GM13977 (cell line): ENCODE results near the gene CSNK2A1.

Source experiments
- DNase-seq: peaks from one replicate; pipeline ENCODE4 v3.0.0; 2012; ENCODE audit warnings: low spot score
- in situ Hi-C: fragments of 300-500 bp; cut with MboI; formaldehyde crosslinking; loops from one replicate; pipeline ENCODE4 v1.12.0; 2022; ENCODE audit warnings: low sequenced_read_pairs, low pct_unique_long_range_greater_than_20kb, mixed read lengths, inconsistent platforms; ENCODE audit not compliant: unreplicated experiment
- TF ChIP-seq, protein P1 (sequence below): IDR thresholded peaks from 2 replicates; pipeline ENCODE4 v1.5.1; 2012; ENCODE audit warnings: mild to moderate bottlenecking, control low read depth; ENCODE audit not compliant: insufficient read depth; ENCODE audit errors: extremely low read depth, missing control alignments

Gene CSNK2A1

DNA sequence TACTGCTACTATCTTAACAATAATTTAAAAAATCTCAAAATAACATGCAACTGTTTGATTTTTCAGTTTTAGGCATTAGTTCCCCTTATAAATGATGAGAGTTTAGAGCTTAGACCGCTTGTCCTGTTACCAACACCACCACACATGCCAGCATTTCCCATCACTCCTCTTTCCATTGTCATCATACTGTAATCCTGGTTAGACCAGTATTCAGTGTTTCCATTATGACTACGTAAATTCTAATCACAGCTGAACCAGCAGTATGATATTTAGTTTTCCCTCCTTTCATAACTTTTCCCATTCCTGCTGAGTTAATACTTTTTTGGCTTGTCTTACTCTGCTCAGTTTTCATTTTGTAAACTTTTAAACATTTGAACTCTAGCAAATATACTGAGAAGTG lies 69.0 kb downstream of the CSNK2A1 start:
- in situ Hi-C loops, result loop anchor here (10.0 kb wide), 1 partner anchor 120 kb away; no protein-coding TSS in a partner anchor
- DNase-seq, result no peak
- TF ChIP-seq, protein P1, sequence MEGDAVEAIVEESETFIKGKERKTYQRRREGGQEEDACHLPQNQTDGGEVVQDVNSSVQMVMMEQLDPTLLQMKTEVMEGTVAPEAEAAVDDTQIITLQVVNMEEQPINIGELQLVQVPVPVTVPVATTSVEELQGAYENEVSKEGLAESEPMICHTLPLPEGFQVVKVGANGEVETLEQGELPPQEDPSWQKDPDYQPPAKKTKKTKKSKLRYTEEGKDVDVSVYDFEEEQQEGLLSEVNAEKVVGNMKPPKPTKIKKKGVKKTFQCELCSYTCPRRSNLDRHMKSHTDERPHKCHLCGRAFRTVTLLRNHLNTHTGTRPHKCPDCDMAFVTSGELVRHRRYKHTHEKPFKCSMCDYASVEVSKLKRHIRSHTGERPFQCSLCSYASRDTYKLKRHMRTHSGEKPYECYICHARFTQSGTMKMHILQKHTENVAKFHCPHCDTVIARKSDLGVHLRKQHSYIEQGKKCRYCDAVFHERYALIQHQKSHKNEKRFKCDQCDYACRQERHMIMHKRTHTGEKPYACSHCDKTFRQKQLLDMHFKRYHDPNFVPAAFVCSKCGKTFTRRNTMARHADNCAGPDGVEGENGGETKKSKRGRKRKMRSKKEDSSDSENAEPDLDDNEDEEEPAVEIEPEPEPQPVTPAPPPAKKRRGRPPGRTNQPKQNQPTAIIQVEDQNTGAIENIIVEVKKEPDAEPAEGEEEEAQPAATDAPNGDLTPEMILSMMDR, result no peak

DNA sequence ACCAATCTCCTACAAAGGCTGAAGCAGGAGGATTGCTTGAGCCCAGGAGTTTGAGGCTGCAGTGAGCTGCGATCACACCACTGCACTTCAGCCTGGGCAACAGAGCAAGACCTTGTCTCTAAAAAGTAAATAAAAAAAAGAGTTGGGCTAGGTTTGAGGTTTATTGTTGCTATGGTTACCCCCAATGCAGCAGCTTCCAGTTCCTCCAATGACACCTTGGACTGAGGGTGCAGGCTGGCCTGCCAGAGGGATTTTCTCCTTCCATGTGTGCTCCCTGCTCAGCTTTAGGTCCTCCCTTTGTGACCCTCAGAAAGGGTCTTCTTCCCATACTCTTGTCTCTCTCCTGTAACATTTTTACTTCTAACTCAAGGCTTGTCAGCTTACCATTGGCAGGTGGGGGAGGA lies 70.7 kb downstream of the CSNK2A1 start:
- DNase-seq, result no peak
- in situ Hi-C loops, result loop anchor here (10.0 kb wide), 1 partner anchor 118 kb away; no protein-coding TSS in a partner anchor
- TF ChIP-seq, protein P1, result no peak

DNA sequence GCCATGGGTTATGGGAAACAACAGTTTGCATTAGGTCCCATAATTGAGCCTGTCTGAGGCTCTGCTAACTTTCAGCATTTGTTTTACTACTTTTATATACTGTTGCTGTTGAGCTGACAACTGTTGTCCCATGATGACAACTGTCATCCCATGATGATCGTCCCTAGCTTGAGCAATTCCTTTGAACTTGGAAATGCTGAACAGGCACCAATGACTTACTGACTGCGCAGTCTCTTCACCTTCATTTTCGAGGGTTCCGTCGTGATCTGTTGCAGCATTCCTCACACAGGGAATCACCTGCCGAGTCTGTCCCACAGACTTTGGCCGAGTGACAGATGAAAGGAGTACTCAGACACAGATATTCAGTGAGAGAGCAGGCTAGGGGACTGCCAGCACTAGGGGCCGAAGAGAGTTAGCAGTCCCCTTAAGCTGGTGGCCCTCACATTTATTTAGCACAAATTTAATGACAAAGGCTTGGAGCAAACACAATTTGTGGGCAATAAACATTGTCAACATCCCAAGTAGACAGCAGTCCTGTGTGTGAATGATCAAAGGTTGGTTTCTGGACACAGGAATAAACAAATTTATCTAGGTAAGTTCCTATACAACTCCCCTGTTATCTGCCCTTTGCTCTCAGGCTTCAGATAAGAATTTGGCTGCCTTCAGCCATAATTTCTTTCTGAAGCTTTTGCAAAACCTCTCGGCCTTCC lies 71.3 kb downstream of the CSNK2A1 start:
- TF ChIP-seq, protein P1, result no peak
- in situ Hi-C loops, result loop anchor here (10.0 kb wide), 1 partner anchor 117 kb away; no protein-coding TSS in a partner anchor
- DNase-seq, result no peak

DNA sequence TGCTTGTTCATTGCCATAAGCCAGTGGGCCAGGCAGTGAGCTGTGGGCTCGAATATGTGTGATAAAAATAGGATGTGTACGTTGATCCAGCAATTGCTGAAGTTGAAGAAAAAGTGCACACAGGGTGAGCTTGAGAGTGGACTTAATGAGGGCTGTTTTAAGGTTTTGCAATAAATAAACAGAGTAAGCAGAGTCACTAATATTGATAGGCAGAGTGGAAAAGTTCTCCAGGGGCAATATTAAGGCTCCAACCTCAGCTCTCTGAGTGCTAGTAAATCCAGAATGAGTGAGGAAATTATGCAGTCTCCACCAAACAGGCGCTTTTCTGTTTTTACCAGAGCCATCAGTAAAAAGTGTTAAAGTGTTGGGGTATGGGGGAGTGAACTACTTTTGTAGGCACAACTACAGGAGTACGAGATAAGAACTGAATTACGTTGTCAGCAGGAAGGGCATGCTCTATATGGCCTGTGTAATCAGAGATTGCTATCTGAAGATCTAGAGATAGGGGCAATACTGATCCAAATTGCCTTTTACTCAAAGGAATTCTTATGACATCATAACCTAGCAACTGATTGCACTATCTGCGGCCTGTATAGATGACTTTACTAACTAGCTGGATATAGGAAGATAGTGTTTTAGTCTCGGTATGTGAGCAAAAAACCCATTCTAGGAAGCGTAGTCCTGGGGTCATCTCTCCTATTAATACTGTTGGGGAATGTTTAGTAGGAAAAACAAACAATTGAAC lies 73.7 kb downstream of the CSNK2A1 start:
- in situ Hi-C loops, result loop anchor here (10.0 kb wide), 1 partner anchor 115 kb away; no protein-coding TSS in a partner anchor
- no peak for DNase-seq
- TF ChIP-seq, protein P1, result no peak

DNA sequence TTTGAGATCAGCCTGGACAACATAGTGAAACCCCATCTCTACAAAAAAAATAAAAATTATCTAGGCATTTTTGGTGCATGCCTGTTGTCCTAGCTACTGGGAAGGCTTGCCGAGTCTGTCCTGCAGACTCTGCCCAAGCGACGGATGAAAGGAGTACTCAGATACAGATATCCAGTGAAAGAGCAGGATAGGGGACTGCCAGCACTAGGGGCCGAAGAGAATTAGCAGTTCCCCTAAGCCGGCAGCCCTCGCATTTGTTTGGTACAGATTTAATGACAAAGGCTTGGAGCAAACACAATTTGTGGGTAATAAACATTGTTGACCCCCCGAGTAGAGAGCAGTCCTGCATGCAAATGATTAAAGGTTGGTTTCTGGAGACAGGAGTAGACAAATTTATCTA lies 75.8 kb downstream of the CSNK2A1 start:
- DNase-seq, result no peak
- TF ChIP-seq, protein P1, result no peak
- in situ Hi-C loops, result no loop called here

DNA sequence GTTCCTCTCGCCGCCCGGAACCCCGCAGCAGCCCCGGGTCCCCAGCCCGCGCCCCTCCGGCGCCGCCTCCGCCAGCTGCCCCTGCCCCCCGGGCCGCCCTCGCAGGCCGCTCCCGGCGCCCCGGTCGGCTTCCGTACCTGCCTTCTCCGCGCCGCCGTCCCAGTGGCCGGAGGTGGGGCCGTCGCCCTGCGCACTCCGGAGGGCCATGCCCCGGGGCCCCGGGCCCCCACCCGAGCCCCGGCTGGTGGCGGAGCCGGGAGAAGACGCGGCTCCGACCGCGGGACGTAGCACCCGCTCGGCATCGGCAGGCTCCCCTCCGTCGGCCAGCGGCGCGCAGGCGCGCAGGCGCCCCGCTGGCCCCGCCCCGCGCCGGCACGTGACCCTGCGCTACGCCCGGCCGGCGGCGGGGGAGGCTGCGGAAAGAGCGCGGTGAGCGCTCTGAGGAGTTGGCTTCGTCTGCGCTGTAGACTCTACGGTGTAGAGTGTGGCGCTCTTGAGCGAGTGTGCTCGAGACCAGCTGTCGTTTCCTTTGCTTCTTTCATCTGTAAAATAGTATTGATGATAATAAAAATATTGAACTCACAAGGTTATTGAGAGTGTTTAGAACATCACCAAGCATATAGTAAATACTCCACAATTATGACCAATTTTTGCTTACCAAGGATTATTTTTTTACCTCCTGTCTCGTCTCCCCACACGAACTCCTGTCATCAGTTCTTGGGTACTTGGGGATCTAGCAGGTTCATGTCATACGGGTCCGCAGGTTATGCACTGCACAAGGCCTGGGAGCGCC lies 81.2 kb downstream of the CSNK2A1 start, which contains the start of gene TBC1D20:
TBC1D20 (minus strand) TSS at position 335 of the 793 bp plus-strand sequence; CDS start at position 207, 128 bp downstream.
- in situ Hi-C loops, result no loop called here
- TF ChIP-seq, protein P1, result peak; percentile 38
- peak; percentile 95 for DNase-seq
